ENCODE measurements around the gene SUPT6H. TPM values are rescaled to one million over a fixed set of nuclear protein-coding genes. Genes with fewer than 3 reads are reported as not detected.

Gene SUPT6H
- total and polyA plus RNA-seq, 9 of the 15 experiments (the other 6 are each of a cell fraction or from before 2014, with no cell fraction given), result 1.7 to 77.7 (median 49.2) TPM

- no peak for TF ChIP-seq ZNF224 (CRISPR knock-in tag; IDR thresholded peaks at IDR 0.05)
- TF ChIP-seq RBM14 (IDR thresholded peaks at IDR 0.05; ENCODE audit: borderline replicate concordance, insufficient read depth, low read depth, low read length), result no peak
- TF ChIP-seq NR2C1 (IDR thresholded peaks at IDR 0.05), result no peak
- TF ChIP-seq NR2C1 (tag; IDR thresholded peaks at IDR 0.05), result no peak
Measured at GRCh38 chr17:28622186-28622585, 39.8 kb upstream of the SUPT6H start (continued).

- no peak for ATAC-seq
- CTCF ChIA-PET (ENCODE audit: low intra/inter-chr PET ratio), result no interaction called here
- no peaks in the 10 kb centered on the region for H3K9me3 ChIP-seq (replicated peaks; ENCODE audit: control insufficient read depth, insufficient read depth, low read depth, low read length)
- peaks cover 96% of the 10 kb centered on the region for H3K36me3 ChIP-seq (ENCODE audit: control insufficient read depth, insufficient read depth, low read length)
- no peaks in the 10 kb centered on the region for H3K79me2 ChIP-seq (ENCODE audit: control insufficient read depth, insufficient read depth, low read length)
- 89% methylated on average over 4 of the region's 4 CpGs for WGBS (ENCODE audit: insufficient coverage, low coverage, missing lambda C conversion rate)
- H3K9me1 ChIP-seq (ENCODE audit: control insufficient read depth, insufficient read depth, low read length), result no peaks in the 10 kb centered on the region
- POLR2A ChIA-PET, result interaction anchor here (0.6 to 1.7 kb wide), 6 partner anchors 11 to 192 kb away, joined by 3 to 7 read pairs (median 4); partner anchors contain the start of gene BLTP2
- no peaks in the 10 kb centered on the region for H3K4me1 ChIP-seq (replicated peaks in 1 of 2; ENCODE audit: control insufficient read depth in 2 of 2, insufficient read depth in 2 of 2, low read length in 2 of 2)
- no peak overlapping the region for H3K27ac ChIP-seq (ENCODE audit: extremely low read depth, low read depth, low read length)
- TF ChIP-seq NFIC (IDR thresholded peaks at IDR 0.05), result no peak
- TF ChIP-seq ZNF445 (CRISPR knock-in tag; IDR thresholded peaks at IDR 0.05; ENCODE audit: low read depth), result no peak
- no peak for TF ChIP-seq KLF16 (IDR thresholded peaks at IDR 0.05)
- no peak for TF ChIP-seq MYC (IDR thresholded peaks at IDR 0.05; ENCODE audit: low read depth, low read length)
- TF ChIP-seq MYC (CRISPR knock-in tag; IDR thresholded peaks at IDR 0.05; ENCODE audit: borderline replicate concordance, low read depth), result no peak
- no peak for TF ChIP-seq RREB1 (CRISPR knock-in tag; IDR thresholded peaks at IDR 0.05)
- no peak overlapping the region for H3K9ac ChIP-seq (ENCODE audit: insufficient read depth in 1 of 2, low read depth in 2 of 2, low read length in 2 of 2)
- H3K4me3 ChIP-seq, result no peak overlapping the region
- no peaks in the 10 kb centered on the region for H3K27me3 ChIP-seq (ENCODE audit: control insufficient read depth in 2 of 2, insufficient read depth in 2 of 2, low read length in 2 of 2)
- no peak overlapping the region for H2AFZ ChIP-seq (ENCODE audit: low read depth, low read length)
- no peak for FAIRE-seq
- no TSS peak for BruUV-seq (replicated peaks)
- intact Hi-C loops (cut with micrococcal nuclease), result no loop called here
- DNase-seq (ENCODE audit: extremely low read depth in 1 of 4, low spot score in 3 of 4), result no peak
- in situ Hi-C loops (cut with MboI), result no loop called here
- no peak overlapping the region for H3K4me2 ChIP-seq (ENCODE audit: insufficient read depth, low read length)
- H4K20me1 ChIP-seq (replicated peaks; ENCODE audit: control insufficient read depth, insufficient read depth, low read length), result no peaks in the 10 kb centered on the region
Measured at GRCh38 chr17:28623696-28624095, 38.3 kb upstream of the SUPT6H start.

Measured in K562 (cell line).